Activated CD4-positive, alpha-beta T cell treated with anti-CD3 and anti-CD28 coated beads for 48 hours (primary cell): ENCODE measurements around the gene TMTC2.
"Not testable (repeated sequence)": the region's sequence is repeated elsewhere in the genome, so short reads cannot be mapped to it uniquely, and the experiment has no call there.

ENCODE experiments used
- DNase-seq: peaks from one replicate; pipeline ENCODE4 v3.0.0-alpha.2; 2020

The TMTC2 gene

DNA sequence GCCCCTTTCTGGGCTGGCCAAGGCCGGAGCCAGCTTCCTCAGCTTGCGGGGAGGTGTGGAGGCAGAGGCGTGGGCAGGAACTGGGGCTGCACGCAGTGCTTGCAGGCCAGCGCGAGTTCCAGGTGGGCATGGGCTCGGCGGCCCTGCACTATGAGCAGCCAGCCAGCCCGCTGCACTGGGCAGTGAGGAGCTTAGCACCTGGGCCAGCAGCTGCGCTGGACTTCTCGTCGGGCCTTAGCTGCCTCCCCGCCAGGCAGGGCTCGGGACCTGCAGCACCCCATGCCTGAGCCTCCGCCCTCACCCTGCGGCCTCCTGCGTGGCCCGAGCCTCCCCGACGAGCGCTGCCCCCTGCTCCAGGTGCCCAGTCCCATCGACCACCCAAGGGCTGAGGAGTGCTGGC is 42.0 kb downstream of the TMTC2 start:
- no peak for DNase-seq

- no peak for DNase-seq
These were observed 44.3 kb downstream of the TMTC2 start for GRCh38 chr12:82730953-82731459.

- no peak for DNase-seq
These were observed 53.7 kb downstream of the TMTC2 start for GRCh38 chr12:82740129-82741000.

GRCh38 chr12:82745063-82745674 is 58.5 kb downstream of the TMTC2 start:
- no peak for DNase-seq

DNA sequence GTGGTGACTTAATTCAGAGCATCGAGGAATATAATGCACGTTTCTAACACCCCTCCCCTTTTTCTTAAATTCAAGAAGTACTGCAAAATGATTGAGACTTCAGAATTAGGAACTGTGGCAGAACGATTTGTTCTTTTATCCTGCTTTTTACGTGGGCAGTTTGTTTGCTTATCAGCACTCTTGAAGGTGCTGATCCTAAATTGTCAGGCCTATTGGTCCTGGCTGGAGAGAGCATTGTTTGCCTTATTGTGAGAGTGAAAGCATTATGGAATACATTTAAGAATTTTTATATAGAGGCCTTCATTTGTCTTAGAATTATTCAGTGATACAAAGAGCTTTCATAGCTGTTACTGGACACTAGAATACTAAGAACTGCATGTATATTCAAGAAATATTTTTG is 59.1 kb downstream of the TMTC2 start:
- DNase-seq, result no peak

DNA sequence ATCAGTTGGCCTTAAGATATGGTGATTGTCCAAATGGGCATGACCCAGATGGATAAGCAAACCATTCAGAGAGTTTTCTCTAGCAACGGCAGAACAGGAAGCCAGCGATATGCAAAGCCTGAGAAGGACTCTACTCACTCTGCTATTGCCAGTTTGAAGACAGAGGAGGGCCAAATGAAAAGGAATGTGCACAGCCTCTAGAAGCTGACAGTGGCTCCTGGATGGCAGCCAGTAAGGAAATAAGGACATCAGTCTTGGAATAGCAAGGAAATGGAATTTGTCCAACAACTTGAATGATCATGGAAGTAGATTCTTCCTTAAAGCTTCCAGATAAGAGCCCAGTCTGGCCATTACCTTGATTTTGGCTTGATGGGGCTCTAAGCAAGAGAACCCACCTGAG is 60.0 kb downstream of the TMTC2 start:
- no peak for DNase-seq

- no peak for DNase-seq
These were observed 62.3 kb downstream of the TMTC2 start for GRCh38 chr12:82749015-82749414.

DNA sequence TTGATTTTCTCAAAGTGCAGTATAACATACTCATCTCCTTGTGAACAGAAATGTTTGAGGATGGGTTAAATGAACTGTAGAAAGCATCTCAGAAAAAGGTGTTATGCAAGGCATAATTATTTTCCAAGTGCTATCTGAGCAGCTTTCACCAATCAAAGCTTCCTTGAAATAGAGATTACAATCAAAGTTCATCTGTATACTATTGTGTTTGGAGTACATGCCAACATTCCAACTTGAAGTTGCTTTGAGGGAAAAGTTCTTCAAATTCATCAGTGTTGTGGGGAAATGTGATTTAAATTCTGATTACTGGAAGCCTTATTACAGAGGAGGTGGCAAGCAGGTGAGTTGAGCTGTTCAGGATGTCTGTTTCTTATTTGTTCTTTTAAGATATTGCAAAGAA is 68.2 kb downstream of the TMTC2 start:
- no peak for DNase-seq

- DNase-seq, result no peak
These were observed 69.6 kb downstream of the TMTC2 start for GRCh38 chr12:82756303-82756702.

DNA sequence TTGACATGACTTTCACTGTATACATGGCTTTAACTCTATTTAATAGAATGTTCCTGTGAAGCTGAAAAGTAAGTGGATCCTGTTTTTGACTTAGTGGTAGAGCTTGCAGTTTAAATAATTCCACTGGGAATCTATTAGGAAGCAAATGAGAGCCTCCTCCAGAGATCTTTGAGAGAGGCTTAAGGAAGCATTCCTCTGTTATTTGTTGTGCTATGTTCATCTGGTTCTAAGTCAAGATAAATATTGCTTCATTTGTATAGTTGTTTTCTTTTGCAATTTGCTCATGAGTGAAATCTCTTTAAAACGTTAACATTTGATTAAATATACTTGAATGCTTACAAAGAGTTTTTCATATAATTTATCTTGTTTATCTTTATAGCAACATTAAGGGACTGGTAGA is 70.4 kb downstream of the TMTC2 start:
- no peak for DNase-seq

DNA sequence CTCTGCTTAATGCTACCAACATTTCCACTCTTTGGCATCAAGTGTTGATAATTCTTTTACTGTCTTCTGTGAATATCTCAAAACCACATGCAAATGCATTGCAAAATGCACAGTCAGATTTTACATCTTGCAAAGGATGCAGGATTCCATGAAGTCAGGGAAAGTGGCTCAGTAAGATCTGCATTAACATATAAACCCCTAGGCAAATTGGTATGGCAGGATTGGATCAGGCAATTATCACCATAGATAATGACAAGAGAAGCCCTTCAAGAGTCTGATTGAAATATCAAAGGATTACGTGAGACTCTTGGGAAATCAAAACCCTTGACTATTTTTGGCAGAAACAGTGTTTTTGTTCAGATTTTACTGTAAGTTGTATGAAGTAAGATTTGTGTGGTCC is 71.0 kb downstream of the TMTC2 start:
- no peak for DNase-seq

DNA sequence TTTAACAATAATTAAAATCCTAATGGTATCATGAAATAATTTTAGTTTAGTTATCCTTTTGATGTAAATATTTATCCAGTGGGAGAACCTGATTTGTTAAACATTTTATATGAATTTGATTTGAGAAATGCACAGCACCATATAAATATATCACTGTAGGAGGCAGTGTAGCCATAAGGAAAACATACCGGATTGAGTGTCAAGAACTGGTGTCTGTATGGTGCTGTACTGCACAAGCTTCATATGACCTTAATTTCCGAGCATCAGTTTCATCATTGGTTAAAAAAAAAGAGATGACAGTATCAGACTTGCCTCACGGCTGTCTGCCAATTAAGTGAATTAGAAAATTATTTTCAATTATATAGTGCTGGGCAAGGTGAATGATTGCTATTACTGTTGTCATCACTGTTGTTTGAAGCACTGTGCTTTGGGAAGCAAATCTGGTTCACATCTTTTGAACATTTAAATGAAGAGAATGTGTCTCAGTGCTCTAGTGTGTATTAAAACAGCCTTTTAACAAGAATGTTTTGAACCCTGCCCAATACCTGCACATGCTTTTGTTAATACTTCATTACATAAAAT is 72.1 kb downstream of the TMTC2 start:
- no peak for DNase-seq

DNA sequence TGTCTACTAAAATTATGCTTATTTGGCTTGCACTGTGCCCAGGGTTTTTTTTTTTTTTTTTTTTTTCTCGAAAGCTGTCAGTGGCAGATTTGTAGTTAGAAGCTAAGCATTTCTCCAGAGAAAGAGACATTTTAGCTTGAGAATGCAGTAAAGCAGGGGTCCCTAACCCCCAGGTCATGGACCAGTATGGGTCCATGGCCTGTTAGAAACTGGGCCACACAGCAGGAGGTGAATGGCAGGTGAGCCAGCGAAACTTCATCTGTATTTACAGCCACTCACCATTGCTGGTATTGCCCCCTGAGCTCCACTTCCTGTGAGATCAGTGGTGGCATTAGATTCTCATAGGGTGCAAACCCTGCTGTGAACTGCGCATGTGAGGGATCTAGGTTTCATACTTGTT is 73.7 kb downstream of the TMTC2 start:
- DNase-seq, result no peak

DNA sequence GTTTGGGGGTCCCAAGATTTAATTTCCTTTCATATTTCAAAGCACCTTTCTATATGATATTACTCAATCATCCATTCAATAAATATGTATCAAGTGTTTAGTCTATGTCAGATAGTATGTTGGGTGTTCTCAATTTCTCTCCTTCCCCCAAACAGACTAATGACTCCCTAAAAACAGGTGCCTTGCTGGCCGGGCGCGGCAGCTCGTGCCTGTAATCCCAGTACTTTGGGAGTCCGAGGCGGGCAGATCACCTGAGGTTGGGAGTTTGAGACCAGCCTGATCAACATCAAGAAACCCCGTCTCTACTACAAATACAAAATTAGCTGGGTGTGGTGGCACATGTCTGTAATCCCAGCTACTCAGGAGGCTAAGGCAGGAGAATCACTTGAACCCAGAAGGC is 78.5 kb downstream of the TMTC2 start:
- not testable (repeated sequence) for DNase-seq

DNA sequence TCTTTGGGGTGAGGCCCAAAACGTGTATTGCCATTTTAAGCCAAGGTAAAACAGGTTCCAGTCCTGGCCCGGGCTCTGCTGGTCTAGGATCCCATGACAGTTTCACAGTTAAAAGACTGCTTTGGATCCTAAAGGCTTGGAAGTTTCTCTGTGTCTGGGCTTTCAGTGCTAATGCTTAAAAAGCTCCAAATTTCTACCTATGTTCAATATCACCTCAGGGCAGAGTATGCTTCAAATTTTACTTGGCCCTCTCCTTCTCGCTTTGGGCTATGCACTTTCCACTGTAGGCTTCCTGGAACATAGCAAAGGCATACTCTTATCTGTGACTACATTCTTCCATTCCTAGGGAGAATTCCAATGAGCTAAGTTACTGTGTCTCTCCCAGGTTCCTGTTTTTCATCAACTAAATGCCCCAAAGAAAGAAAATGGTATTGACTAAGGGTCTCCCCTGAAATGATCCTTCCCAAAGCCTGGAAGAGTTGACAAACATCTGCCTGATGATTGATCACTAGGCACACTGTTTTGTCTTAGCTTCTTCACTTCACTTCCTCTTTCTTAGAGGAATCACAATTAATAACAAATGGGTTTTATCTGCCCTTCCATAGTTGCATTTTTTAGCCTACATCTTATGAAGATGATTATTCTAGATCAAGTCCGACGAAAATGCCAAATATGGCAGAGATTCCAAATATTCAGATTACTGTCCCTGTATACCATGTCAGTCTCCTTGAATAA is 79.4 kb downstream of the TMTC2 start:
- no peak for DNase-seq

GRCh38 chr12:82774666-82775065 is 88.0 kb downstream of the TMTC2 start:
- DNase-seq, result no peak

DNA sequence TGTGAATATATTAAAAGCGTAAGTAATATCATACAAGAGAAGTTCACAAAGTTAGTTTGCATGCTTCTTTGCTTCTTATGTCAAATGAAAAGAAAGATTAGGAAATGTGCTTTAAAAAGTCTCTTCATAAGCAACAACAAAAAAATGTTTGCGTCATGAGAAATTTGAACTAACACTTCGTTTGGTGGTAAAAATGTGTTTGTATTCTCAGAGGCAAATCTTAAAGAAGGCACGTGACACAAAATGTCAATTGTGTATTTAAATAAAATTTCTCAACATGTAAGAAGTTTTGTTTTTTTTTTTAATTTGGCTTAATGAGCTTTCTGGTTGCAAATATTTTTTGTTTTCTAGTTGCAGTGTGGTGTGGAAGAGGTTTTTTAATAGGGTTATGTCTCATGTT is 93.8 kb downstream of the TMTC2 start:
- no peak for DNase-seq

DNA sequence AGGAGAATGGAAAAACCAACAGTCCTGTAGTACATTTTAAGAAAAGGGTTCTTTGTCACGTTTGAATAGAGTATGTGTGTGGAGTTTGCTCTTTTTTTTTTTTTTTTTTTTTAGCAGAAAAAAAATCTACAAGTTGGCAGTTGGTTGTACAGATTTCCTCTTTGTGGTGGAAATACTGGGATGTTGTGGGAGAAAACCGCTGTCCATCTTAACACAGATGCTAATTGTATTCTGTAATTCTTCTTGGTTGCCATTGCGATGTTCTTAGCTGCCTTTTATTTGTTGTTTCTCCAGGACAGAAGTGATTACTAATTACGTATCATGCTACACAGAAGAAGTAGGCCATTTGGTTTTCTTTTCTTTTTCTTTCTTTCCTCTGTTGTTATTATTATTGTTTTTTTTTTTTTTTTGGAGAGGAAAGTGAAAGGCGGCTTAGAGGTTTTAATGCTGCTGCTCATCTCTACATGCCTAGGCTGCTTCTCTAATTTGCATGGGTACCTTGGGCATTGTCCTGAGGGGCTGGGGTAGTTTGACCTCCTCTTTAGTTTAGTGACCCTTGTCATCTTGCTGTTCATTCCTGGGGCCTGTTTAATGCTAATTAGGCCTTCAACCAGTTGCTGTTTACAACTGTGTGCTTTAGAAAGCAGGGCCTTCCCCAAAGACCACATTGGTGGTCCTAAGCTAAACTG is 94.7 kb downstream of the TMTC2 start:
- DNase-seq, result no peak

- no peak for DNase-seq
These were observed 96.7 kb downstream of the TMTC2 start for GRCh38 chr12:82783435-82783834.

DNA sequence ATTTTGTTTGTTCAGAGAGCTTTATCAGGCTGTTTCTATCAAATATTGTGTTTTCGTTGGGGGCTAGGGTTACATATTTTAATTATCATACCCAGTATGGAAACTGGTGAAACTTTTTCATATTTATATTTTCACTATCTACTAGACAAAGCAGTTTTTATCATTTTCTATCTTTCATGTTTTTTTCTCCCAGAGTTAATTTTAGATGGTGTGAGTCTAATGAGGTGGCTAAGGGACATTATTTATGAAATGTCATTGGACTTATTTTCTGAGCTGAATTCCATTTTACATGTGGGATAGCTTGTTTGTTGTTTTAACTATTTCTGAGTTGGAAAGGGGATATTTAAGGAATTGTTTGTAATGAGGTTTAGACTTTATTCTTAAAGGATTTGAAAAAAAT is 100.3 kb downstream of the TMTC2 start:
- DNase-seq, result no peak

- DNase-seq, result no peak
These were observed 101.9 kb downstream of the TMTC2 start for GRCh38 chr12:82788594-82788993.

DNA sequence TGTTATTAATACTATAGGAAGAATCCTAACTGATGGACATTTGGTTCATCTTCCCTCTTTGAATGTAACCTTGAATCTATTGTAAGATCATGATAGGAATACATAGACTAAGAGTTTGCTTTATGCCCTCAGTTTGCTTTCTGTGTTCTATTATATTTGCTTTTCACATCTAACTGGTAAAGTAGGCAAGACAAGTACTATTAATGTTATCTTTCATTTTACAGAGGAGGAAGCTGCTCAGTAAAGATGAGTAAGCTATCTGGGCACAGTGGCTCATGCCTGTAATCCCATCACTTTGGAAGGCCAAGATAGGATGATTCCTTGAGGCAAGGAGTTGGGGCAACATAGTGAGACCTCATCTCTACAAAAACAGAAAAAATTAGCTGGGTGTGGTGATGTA is 103.0 kb downstream of the TMTC2 start:
- no peak for DNase-seq
